Omental fat pad (tissue), 4 donors: Measurements from ENCODE around the gene SLC4A4. TPM values are rescaled to one million over a fixed set of nuclear protein-coding genes. Genes with fewer than 3 reads are reported as not detected.

Experiments
- ATAC-seq: fragments of 150-250 bp; one replicate; pipeline ENCODE4 v1.9.1; 2016; ENCODE audit warnings: mild to moderate bottlenecking, moderate library complexity; ENCODE audit not compliant: low FRiP score
- DNase-seq: peaks from one replicate; pipeline ENCODE4 v3.0.0-alpha.2; 2019; ENCODE audit warnings: low spot score
- CTCF ChIP-seq, 3 donors: fragments of 450-650 bp; IDR thresholded peaks; one replicate each; pipeline ENCODE4 v1.5.1; 2016 to 2017; ENCODE audit warnings: antibody characterized with exemption in 3 of 3, mild to moderate bottlenecking in 3 of 3, moderate library complexity in 2 of 3
- total RNA-seq, 4 donors: library from RNA; depleted of rRNA; stranded (reverse); fragments of >200 nt; gene quantifications; one replicate each; pipeline ENCODE4 v1.1.0, GENCODE V29; 2016

SLC4A4 gene
- total RNA-seq, 4 donors from 2014 or later = 8.4 to 45.6 (median 10.2) TPM

- no peak for TF ChIP-seq CTCF (IDR thresholded peaks at IDR 0.05)
- DNase-seq (no peak), ATAC-seq (no peak)
These were observed 270.8 kb downstream of the SLC4A4 start for GRCh38 chr4:71609651-71610050.

- no peak for TF ChIP-seq CTCF (IDR thresholded peaks at IDR 0.05)
- DNase-seq (no peak), ATAC-seq (no peak)
These were observed 275.8 kb downstream of the SLC4A4 start for GRCh38 chr4:71614621-71615020.

- DNase-seq (no peak), ATAC-seq (no peak)
- no peak for TF ChIP-seq CTCF (IDR thresholded peaks at IDR 0.05)
These were observed 277.5 kb downstream of the SLC4A4 start for GRCh38 chr4:71616168-71616811.
